Tibial nerve (tissue), 4 donors: Measurements from ENCODE around the gene ZNF408.

Experiments
- CTCF ChIP-seq, 5 experiments: fragments of 200-600 bp in 3 of 5; fragments of 450-650 bp in 2 of 5; sonication (generic) in 3 of 5; IDR thresholded peaks; one replicate each; pipeline ENCODE4 v1.5.1; 2016 to 2019; ENCODE audit warnings: antibody characterized with exemption in 5 of 5, mild to moderate bottlenecking in 3 of 5, moderate library complexity in 2 of 5
- EP300 ChIP-seq, 2 donors: sonication (generic); formaldehyde crosslinking; IDR thresholded peaks; one replicate each; pipeline ENCODE4 v1.6.1; 2017; ENCODE audit warnings: antibody characterized with exemption in 2 of 2, mild to moderate bottlenecking in 1 of 2
- POLR2A ChIP-seq, 2 donors: fragments of 450-650 bp; IDR thresholded peaks; one replicate each; pipeline ENCODE4 v1.6.1; 2017; ENCODE audit warnings: antibody characterized with exemption in 2 of 2, mild to moderate bottlenecking in 2 of 2, moderate library complexity in 2 of 2

GRCh38 chr11:46719543-46720218, 18.9 kb downstream of the ZNF408 start:
- TF ChIP-seq POLR2A (IDR thresholded peaks at IDR 0.05), result no peak
- no peak for TF ChIP-seq CTCF (IDR thresholded peaks at IDR 0.05)
- TF ChIP-seq EP300 (IDR thresholded peaks at IDR 0.05), result no peak
